ENCODE results near the gene CCDC192. TPM values are rescaled to one million over a fixed set of nuclear protein-coding genes. Genes with fewer than 3 reads are reported as not detected.
"Not testable (repeated sequence)": the region's sequence is repeated elsewhere in the genome, so short reads cannot be mapped to it uniquely, and the experiment has no call there.

Gene CCDC192
- total RNA-seq, 3 donors from 2014 or later (not counting 1 experiment from before 2014, with no cell fraction given), result not detected

DNA sequence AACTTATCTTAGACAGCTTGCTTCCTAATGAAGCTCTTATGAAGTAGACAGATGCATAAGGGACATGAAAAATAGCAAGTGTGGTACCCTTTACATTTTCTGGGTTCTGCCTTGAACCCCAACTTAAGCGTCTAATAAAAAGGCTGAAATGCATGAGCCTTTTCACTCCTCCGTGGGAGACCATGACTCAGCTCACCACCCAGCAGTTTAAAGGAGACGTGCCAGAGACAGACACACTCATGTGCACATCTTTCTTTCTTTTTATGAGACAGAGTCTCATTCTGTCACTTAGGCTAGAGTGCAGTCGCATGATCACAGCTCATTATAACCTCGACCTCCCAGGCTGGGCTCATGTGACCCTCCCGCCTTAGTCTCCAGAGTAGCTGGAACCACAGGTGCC, 32.0 kb upstream of the CCDC192 start:
- Mint-ChIP-seq H3K4me3 (no peak overlapping the region), H3K27ac (no peak overlapping the region), H3K36me3 (no peaks in the 10 kb centered on the region), H3K4me1 (no peaks in the 10 kb centered on the region), H3K27me3 (ENCODE audit: low read depth in 2 of 2) (no peaks in the 10 kb centered on the region), H3K9me3 (peaks cover 0 to 2% of the 10 kb centered on the region in 2 donors)
- intact Hi-C loops (cut with micrococcal nuclease), result no loop called here
- no peak for DNase-seq
- 81% methylated on average over 6 of the region's 6 CpGs for WGBS (ENCODE audit: insufficient coverage)
- Histone ChIP-seq H3K9me3 (ENCODE audit: control insufficient read depth, insufficient read depth, low read length) (no peaks in the 10 kb centered on the region), H3K4me1 (ENCODE audit: control insufficient read depth, insufficient read depth, low read length) (no peaks in the 10 kb centered on the region), H3K36me3 (ENCODE audit: control insufficient read depth, insufficient read depth, low read length) (no peaks in the 10 kb centered on the region), H3K27me3 (ENCODE audit: control insufficient read depth, insufficient read depth, low read length) (no peaks in the 10 kb centered on the region), H3K4me3 (ENCODE audit: low read length) (no peak overlapping the region), H3K27ac (ENCODE audit: low read length) (no peak overlapping the region)
- TF ChIP-seq, protein P1, sequence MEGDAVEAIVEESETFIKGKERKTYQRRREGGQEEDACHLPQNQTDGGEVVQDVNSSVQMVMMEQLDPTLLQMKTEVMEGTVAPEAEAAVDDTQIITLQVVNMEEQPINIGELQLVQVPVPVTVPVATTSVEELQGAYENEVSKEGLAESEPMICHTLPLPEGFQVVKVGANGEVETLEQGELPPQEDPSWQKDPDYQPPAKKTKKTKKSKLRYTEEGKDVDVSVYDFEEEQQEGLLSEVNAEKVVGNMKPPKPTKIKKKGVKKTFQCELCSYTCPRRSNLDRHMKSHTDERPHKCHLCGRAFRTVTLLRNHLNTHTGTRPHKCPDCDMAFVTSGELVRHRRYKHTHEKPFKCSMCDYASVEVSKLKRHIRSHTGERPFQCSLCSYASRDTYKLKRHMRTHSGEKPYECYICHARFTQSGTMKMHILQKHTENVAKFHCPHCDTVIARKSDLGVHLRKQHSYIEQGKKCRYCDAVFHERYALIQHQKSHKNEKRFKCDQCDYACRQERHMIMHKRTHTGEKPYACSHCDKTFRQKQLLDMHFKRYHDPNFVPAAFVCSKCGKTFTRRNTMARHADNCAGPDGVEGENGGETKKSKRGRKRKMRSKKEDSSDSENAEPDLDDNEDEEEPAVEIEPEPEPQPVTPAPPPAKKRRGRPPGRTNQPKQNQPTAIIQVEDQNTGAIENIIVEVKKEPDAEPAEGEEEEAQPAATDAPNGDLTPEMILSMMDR (IDR thresholded peaks at IDR 0.05), result no peak
- no peak for ATAC-seq

DNA sequence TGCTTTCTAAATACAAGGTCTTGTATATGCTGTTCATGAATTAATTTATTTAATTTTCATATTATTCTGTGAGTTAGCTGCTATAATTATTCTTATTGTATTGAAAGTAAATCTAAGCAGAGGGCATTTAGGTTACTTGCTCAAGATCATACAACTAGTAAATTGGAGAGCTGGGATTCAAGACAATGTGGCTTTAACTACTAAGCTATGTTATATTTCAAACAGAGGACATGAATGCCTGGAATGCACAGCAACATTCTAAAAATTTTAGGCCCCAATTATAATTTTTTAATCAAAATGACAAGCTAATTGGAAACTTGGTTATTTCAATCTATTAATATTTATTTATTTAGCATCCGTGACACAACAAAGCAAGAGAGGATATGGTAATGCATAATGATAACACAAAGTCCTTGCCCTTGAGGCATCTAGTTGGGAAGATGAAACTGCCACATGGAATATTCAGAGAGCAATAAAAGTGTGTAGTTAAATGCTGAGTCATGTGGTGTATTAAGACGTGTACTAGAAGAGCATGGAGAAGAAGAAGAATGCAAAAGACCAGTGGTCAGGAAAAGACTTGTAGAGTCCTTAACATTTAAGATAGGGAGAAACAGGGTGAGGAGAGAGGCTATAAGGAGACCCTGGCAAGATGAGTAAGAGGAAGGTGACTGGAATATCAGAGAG, 29.9 kb upstream of the CCDC192 start:
- Mint-ChIP-seq H3K4me3 (no peak overlapping the region), H3K27ac (no peak overlapping the region), H3K9me3 (peaks cover 0 to 4% of the 10 kb centered on the region in 2 donors), H3K4me1 (no peaks in the 10 kb centered on the region), H3K36me3 (no peaks in the 10 kb centered on the region), H3K27me3 (ENCODE audit: low read depth in 2 of 2) (no peaks in the 10 kb centered on the region)
- H3K4me3 ChIP-seq (ENCODE audit: low read length), result no peak overlapping the region
- DNase-seq (no peak), ATAC-seq (no peak)
- no peak overlapping the region for H3K27ac ChIP-seq (ENCODE audit: low read length)
- WGBS (ENCODE audit: insufficient coverage), result 66% methylated on average over 2 of the region's 2 CpGs
- H3K9me3 ChIP-seq (ENCODE audit: control insufficient read depth, insufficient read depth, low read length), result no peaks in the 10 kb centered on the region
- H3K36me3 ChIP-seq (ENCODE audit: control insufficient read depth, insufficient read depth, low read length), result no peaks in the 10 kb centered on the region
- intact Hi-C loops (cut with micrococcal nuclease), result no loop called here
- TF ChIP-seq, protein P1 (IDR thresholded peaks at IDR 0.05), result no peak
- H3K27me3 ChIP-seq (ENCODE audit: control insufficient read depth, insufficient read depth, low read length), result no peaks in the 10 kb centered on the region
- H3K4me1 ChIP-seq (ENCODE audit: control insufficient read depth, insufficient read depth, low read length), result no peaks in the 10 kb centered on the region

DNA sequence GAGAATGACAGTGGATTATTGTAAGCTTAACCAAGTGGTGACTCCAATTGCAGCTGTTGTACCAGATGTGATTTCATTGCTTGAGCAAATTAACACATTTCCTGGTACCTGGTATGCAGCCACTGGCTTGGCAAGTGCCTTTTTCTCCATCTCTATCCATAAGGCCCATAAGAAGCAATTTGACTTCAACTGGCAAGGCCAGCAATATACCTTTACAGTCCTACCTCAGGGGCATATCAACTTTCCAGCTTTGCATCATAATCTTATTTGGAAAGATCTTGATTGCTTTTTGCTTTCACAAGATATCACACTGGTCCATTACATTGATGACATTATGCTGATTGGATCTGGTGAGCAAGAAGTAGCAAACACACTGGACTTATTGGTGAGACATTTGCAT, 26.2 kb upstream of the CCDC192 start:
- H3K27me3 ChIP-seq (ENCODE audit: control insufficient read depth, insufficient read depth, low read length); H3K4me3 ChIP-seq (ENCODE audit: low read length); H3K9me3 Mint-ChIP-seq; H3K9me3 ChIP-seq (ENCODE audit: control insufficient read depth, insufficient read depth, low read length); H3K36me3 Mint-ChIP-seq; H3K27ac Mint-ChIP-seq; H3K27ac ChIP-seq (ENCODE audit: low read length); DNase-seq; H3K4me3 Mint-ChIP-seq; H3K4me1 ChIP-seq (ENCODE audit: control insufficient read depth, insufficient read depth, low read length); intact Hi-C loops (cut with micrococcal nuclease); ATAC-seq; H3K36me3 ChIP-seq (ENCODE audit: control insufficient read depth, insufficient read depth, low read length); H3K4me1 Mint-ChIP-seq; H3K27me3 Mint-ChIP-seq (ENCODE audit: low read depth in 2 of 2): not testable (repeated sequence)

DNA sequence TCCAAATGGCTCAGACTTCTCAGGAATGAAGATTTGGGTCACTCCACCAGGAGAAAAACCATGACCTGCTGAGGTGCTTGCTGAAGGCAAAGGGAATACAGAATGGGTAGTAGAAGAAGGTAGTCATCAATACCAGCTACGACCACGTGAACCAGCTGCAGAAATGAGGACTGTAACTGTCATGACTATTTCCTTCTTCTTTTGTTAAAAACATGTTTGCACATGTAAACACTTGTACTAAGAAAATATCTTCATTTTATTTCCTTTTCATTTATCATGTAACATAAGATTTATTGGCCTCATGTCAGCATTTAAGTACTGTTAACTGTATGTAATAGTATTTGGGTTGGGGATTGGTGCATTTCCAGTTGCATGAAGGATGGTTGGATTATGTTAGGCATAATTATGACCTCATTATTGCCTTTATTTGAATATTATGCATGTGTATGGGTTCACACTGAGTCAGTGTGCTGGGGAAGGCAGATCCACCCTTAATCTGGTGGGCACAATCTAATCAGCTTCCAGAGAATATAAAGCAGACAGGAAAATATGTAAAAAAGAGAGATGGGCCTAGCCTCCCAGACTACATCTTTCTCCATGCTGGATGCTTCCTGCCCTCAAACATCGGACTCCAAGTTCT, 23.4 kb upstream of the CCDC192 start:
- H3K27me3 ChIP-seq (ENCODE audit: control insufficient read depth, insufficient read depth, low read length); H3K4me1 ChIP-seq (ENCODE audit: control insufficient read depth, insufficient read depth, low read length); H3K4me1 Mint-ChIP-seq; H3K9me3 Mint-ChIP-seq; H3K27ac Mint-ChIP-seq; H3K36me3 Mint-ChIP-seq; ATAC-seq; DNase-seq; H3K27ac ChIP-seq (ENCODE audit: low read length); H3K9me3 ChIP-seq (ENCODE audit: control insufficient read depth, insufficient read depth, low read length); intact Hi-C loops (cut with micrococcal nuclease); H3K4me3 Mint-ChIP-seq; H3K4me3 ChIP-seq (ENCODE audit: low read length); H3K36me3 ChIP-seq (ENCODE audit: control insufficient read depth, insufficient read depth, low read length); H3K27me3 Mint-ChIP-seq (ENCODE audit: low read depth in 2 of 2): not testable (repeated sequence)
- 74% methylated on average over 3 of the region's 3 CpGs for WGBS (ENCODE audit: insufficient coverage)

All from natural killer cell (primary cell).